Activated T-cell treated with anti-CD3 and anti-CD28 coated beads for 1 hour (primary cell): ENCODE results near the gene ATP7B.
"Not testable (repeated sequence)": the region's sequence is repeated elsewhere in the genome, so short reads cannot be mapped to it uniquely, and the experiment has no call there.

Experiments used
- DNase-seq: peaks from one replicate; pipeline ENCODE4 v3.0.0-alpha.2; 2020; ENCODE audit warnings: low read depth

The ATP7B gene

GRCh38 chr13:51922771-51923480, 88.3 kb downstream of the ATP7B start:
- DNase-seq, result no peak

- no peak for DNase-seq
Measured at GRCh38 chr13:51921790-51922740, 89.2 kb downstream of the ATP7B start.

GRCh38 chr13:51920786-51921185, 90.5 kb downstream of the ATP7B start:
- DNase-seq, result no peak

GRCh38 chr13:51920267-51920666, 91.0 kb downstream of the ATP7B start:
- DNase-seq, result no peak

GRCh38 chr13:51919531-51919930, 91.7 kb downstream of the ATP7B start:
- DNase-seq, result no peak

GRCh38 chr13:51916962-51917361, 94.3 kb downstream of the ATP7B start:
- no peak for DNase-seq

GRCh38 chr13:51916051-51916818, 95.0 kb downstream of the ATP7B start:
- DNase-seq, result no peak

GRCh38 chr13:51914137-51914493, 97.1 kb downstream of the ATP7B start:
- no peak for DNase-seq

GRCh38 chr13:51913421-51914136, 97.7 kb downstream of the ATP7B start:
- DNase-seq, result no peak

GRCh38 chr13:51912511-51913225, 98.6 kb downstream of the ATP7B start:
- no peak for DNase-seq

- DNase-seq, result no peak
Measured at GRCh38 chr13:51912091-51912490, 99.2 kb downstream of the ATP7B start.

- no peak for DNase-seq
Measured at GRCh38 chr13:51910508-51910907, 100.7 kb downstream of the ATP7B start.

GRCh38 chr13:51909265-51909664, 102.0 kb downstream of the ATP7B start:
- DNase-seq, result not testable (repeated sequence)

- no peak for DNase-seq
Measured at GRCh38 chr13:51907040-51907732, 104.1 kb downstream of the ATP7B start.

- no peak for DNase-seq
Measured at GRCh38 chr13:51906581-51906980, 104.7 kb downstream of the ATP7B start.

GRCh38 chr13:51905787-51906186, 105.5 kb downstream of the ATP7B start:
- no peak for DNase-seq

GRCh38 chr13:51902776-51903175, 108.5 kb downstream of the ATP7B start:
- DNase-seq, result no peak

GRCh38 chr13:51900471-51900870, 110.8 kb downstream of the ATP7B start:
- DNase-seq, result no peak

- DNase-seq, result no peak
Measured at GRCh38 chr13:51895906-51896888, 115.1 kb downstream of the ATP7B start.
